Stimulated activated CD8-positive, alpha-beta memory T cell treated with anti-CD3 and anti-CD28 coated beads, Interleukin-7, amount 100 ng/mL, for 1 hour (primary cell): ENCODE data around the gene CTNND2.

Source experiments
- DNase-seq, 2 donors: peaks; one replicate each; pipeline ENCODE4 v3.0.0-alpha.2; 2020; ENCODE audit warnings: low read depth in 2 of 2

CTNND2 gene

DNA sequence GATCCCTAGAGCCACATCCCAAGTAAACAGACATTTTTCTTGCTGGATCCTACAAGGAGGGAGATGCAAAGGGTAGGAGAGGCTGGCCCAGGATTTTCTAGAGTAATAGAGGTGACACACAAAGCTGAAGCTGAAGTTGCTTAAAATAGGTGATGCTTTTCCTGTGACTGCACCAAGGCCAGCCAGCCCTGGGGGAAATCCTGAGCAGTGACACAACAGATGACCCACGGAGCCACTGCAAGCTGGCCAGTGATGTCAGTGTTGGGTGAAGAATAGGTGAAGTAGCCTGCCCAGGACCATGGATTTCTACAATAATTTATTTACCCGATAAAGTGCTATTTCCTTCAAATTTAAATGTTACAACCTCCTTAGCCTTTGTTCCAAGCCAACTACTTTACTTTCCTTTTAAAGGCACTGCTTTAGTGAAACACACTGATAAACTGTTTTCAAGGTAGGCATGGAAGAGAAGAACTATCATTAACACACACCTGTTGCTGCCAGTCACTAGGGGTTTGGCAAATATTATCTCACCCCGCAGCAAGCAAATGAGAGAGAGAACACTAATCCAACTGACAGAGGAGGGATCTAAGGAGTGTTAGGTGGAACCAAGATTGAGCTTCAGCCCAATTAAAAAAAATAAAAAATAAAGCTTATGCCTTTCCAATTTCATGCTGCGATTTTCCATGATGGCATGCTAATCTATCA is 123.5 kb downstream of the CTNND2 start:
- no peak for DNase-seq

GRCh38 chr5:11777096-11777495 is 127.2 kb downstream of the CTNND2 start:
- no peak for DNase-seq

DNA sequence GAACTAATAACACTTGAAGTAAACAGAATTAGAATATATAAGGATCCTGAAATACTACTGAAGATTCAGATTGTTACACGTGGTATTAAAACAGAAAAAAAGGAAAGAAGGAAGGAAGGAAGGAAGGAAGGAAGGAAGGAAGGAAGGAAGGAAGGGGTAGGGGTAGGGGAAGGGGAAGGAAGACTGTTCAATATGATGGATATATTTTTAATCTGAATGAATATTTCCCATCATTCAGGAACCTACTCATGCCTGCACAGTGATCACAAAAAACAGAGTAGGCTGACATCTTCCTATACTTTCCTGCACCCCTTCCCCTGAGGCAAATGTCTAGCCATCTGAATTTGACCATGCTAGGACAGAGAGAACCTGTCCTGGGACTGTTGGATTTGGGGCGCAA is 133.9 kb downstream of the CTNND2 start:
- DNase-seq: no peak

GRCh38 chr5:11760934-11761603 is 143.2 kb downstream of the CTNND2 start:
- no peak for DNase-seq

GRCh38 chr5:11758321-11758720 is 145.9 kb downstream of the CTNND2 start:
- no peak for DNase-seq

DNA sequence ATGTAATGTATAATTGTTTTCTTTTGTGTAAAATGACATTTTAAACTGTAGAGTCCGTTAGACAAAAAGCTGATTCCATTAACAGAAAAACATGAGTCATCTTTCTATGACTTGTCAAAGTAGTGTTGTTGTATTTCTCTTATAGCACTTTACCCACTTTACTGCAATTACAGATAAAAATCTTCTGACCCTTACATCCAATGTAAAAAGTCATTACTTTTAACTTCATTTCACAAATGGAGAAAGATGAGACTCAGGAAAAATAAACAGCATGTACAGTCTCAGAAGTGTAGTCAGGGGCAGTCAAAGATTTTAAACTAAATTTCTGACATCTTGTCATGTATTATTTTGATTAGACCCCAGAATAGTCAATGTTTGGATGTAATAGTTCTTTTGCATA is 146.6 kb downstream of the CTNND2 start:
- DNase-seq: no peak

GRCh38 chr5:11737010-11737409 is 167.2 kb downstream of the CTNND2 start:
- DNase-seq: no peak

DNA sequence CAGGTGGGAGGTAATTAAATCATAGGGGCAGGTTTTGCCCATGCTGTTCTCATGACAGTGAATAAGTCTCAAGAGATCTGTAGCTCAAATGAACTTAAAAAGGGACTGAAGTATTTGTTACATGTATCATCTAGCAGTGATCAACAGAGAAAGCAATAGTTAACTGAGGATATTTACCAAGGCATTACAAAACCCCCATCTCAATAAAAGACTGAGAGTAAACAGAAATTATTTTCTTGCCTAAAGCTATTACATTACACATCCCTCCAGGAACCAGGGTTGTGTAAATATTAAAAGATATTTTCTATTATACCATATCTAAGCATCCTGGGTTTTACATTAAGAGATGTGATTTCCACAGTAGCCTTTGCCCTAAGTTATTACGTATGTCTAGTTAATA is 169.9 kb downstream of the CTNND2 start:
- no peak for DNase-seq

DNA sequence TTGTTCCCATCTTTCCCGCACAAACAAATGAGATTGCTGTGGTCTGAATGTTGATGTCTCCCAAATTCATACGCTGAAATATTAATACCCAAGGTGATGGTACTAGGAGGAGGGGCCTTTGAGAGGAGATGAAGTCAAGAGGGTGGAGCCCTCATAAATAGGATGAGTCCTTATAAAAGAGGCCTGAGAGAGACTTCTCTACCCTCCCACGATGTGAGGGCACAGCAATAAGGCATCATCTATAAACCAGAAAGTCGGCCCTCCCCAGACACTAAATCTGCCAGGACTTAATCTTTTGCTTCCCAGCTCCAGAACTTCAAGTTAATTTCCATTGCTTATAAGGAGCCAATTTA is 170.4 kb downstream of the CTNND2 start:
- no peak for DNase-seq

GRCh38 chr5:11733185-11733839 is 170.9 kb downstream of the CTNND2 start:
- DNase-seq: no peak

- DNase-seq: no peak
Observed at GRCh38 chr5:11724940-11725339, 179.3 kb downstream of the CTNND2 start.

DNA sequence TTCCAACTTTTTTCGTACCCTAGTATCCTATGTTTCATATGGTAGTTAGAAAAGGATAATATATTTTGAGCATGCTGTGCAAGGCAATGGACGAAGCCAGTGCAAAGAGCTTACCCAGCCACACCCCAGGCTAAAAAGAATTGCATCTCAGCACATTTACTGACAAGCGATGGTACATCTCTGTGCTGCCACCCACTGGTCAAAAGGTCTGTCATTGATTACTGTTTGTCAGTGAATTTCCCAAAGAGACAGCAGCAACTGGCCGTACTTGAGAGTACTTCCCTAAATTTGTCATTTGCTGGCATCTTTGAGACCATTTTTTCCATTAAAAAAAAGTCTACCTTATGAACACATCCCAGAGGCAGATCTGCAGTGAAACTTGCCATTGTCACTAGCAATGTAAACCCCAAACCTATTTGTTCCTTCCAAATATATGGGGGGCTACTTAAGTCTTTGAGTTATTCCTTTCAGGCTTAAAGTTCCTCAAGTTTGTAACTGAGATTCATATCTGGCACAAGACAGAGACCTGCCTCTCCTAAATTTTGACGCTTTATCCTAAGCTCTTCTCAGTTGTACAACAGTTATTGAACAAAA is 184.3 kb downstream of the CTNND2 start:
- peak in 1 of 2 donors; percentile 2 for DNase-seq

DNA sequence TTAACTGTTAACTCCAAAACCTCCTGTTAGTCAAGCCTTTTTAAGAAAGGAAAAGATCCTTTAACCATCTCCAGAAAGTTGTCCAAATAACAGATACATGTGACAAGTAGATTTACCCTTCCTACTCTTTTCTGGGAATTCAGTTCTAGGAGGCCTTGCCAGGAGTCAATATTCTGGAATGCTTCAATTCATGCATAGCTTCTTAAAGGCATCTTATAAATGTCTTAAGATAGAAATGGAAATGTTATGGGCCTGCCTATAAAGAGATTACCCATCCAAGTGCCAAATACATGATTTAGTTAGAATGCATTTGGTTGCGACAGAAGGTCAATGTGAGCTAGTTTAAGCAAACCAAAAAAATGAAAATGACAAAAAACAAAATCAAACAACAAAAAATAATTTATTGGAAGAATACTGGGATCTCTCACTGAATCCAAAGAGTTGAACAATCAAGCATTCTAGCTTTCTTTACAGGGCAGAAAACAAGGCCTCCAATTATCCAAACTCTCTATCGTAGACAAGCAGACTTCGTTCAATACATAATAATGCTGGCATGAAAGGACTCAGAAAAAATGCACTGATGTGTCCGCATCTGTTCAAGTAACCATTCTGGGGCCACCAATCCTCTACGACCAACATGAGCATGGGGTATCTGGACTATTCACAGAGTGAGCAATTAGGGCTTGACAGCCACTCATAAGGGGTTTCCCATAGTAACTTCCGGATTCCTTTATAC is 188.6 kb downstream of the CTNND2 start:
- no peak for DNase-seq

- no peak for DNase-seq
Observed at GRCh38 chr5:11711932-11712331, 192.3 kb downstream of the CTNND2 start.

DNA sequence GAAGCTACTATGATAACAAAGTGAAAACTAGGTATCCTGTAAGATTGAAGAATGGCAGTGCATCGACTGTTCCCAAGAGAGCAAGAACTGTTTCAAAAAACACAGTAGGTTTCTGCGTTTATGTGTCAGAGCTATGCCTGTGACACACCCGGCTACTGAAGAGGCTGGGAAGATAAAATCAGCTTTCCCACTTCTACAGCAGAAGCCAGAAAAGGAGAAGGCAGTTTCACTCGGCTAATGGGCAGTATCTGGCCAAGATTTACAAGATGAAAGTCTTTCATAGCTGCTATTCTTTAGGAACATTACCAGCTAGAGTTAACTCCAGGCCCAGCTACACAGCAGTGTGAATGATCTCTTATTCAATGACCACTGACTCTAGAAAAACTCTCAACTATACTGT is 195.2 kb downstream of the CTNND2 start:
- no peak for DNase-seq

- DNase-seq: no peak
Observed at GRCh38 chr5:11704916-11705315, 199.3 kb downstream of the CTNND2 start.

GRCh38 chr5:11700391-11700790 is 203.9 kb downstream of the CTNND2 start:
- DNase-seq: no peak

DNA sequence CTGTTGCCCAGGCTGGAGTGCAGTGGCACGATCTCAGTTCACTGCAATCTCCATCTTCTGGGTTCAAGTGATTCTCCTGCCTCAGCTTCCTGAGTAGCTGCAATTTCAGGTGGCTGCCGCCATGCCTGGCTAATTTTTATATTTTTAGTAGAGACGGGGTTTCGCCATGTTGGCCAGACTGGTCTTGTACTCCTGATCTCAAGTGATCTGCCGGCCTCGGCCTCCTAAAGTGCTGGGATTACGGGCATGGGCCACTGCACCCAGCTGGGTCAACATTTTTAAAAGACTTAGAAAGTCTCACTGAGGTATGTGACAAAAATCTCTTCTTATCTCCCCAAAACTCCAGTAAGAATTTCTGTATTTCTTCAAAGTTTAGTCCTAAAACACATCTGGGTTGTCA is 211.6 kb downstream of the CTNND2 start:
- no peak for DNase-seq

DNA sequence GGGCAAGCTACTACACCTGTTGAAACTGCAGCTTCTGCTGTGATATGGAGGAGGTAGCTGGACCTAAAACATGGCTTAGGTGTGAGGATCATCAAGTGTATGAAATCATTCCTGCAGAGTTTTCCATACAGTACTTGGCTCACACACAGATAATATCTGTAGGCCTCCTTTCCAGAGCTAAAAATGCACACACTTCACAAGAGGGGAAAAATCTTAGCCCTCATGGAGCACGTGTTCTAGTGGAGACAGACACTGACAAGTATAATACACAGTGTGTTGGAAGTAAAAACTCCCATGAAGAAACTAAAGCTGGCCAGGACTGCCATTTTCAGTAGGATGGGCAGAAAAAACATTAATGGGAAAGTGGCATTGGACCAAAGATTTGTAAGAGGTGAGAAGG is 216.7 kb downstream of the CTNND2 start:
- DNase-seq: no peak

- no peak for DNase-seq
Observed at GRCh38 chr5:11684607-11685006, 219.6 kb downstream of the CTNND2 start.

DNA sequence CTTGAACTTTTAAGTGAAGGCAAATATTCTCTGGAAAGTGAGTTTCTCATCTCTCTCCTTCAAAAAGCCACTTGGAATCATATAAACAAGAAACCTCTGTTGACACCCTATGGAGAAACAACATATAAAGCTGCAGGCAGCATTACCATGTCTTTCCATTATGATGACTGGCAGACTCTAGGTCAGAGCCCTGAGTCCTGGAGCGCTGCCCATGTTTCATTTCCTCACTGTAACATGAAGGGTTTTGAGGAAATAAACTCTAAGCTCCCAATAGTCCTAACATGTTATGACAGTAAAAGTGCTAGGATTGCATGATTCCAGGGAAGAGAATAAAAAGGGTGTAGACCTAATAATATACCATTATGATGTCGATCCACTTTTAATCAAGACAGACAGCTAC is 220.6 kb downstream of the CTNND2 start:
- no peak for DNase-seq

DNA sequence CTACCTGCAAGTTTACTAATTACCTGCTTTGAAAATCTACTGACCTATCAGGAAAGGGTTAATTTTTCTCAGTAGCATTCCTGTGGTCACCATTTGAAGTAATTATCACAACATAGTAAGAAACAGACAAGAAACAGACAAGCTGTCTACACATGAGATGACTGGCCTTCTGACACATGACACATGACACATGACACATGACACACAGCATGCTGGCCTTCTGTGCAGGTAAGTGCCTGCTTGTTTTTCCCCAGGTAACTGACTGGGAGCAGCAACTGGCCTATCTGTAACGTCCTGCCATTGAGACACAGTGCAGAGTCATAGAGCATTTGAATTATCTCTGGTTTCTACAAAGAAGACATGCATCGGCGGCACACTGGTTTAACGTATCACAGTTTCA is 222.4 kb downstream of the CTNND2 start:
- DNase-seq: no peak
